ENCODE measurements around the gene FBXO11.

DNA sequence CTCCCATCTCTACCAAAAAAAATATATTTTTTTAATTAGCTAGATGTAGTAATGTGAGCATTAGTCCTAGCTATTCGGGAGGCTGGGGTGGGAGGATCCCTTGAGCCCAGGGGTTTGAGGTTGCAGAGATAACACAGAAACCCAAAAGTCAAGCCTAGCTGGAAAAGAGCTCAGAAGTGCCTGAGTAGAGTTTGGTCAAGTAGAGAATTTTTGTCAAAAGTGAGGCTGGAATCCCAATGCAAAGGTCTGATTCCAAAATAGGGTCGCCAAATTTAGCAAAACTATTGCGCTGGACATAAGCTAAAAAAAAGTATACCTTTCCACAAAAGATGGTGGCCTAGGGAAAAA is 138.8 kb downstream of the FBXO11 start:
- TF ChIP-seq, protein P1, sequence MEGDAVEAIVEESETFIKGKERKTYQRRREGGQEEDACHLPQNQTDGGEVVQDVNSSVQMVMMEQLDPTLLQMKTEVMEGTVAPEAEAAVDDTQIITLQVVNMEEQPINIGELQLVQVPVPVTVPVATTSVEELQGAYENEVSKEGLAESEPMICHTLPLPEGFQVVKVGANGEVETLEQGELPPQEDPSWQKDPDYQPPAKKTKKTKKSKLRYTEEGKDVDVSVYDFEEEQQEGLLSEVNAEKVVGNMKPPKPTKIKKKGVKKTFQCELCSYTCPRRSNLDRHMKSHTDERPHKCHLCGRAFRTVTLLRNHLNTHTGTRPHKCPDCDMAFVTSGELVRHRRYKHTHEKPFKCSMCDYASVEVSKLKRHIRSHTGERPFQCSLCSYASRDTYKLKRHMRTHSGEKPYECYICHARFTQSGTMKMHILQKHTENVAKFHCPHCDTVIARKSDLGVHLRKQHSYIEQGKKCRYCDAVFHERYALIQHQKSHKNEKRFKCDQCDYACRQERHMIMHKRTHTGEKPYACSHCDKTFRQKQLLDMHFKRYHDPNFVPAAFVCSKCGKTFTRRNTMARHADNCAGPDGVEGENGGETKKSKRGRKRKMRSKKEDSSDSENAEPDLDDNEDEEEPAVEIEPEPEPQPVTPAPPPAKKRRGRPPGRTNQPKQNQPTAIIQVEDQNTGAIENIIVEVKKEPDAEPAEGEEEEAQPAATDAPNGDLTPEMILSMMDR (IDR thresholded peaks at IDR 0.05 in 4 of 5, conservative IDR thresholded peaks at IDR 0.05 in 1 of 5) = no peak
- no peak for TF ChIP-seq POLR2A (IDR thresholded peaks at IDR 0.05)

Measured in gastrocnemius medialis (tissue), 4 donors.